PC-3 (cell line): ENCODE results near the gene ASH1L. TPM values are rescaled to one million over a fixed set of nuclear protein-coding genes. Genes with fewer than 3 reads are reported as not detected.
"Not testable (repeated sequence)": the region's sequence is repeated elsewhere in the genome, so short reads cannot be mapped to it uniquely, and the experiment has no call there.

Source experiments
- ATAC-seq: fragments of 200-7000 bp; cut with Tn5 transposase; 2 replicates; pipeline ENCODE4 v1.9.1; 2020; ENCODE audit warnings: mild to moderate bottlenecking, moderate library complexity
- BruUV-seq: library from RNA; stranded (reverse); fragments of 400-500 nt; replicated peaks from 2 replicates; lab custom pipeline; 2021; lab: Mats Ljungman, UMichigan
- CTCF ChIA-PET: fragments of 300-600 bp; sonication (Branson Sonifier 250); formaldehyde crosslinking; loops from one replicate; lab custom pipeline; 2022; ENCODE audit warnings: antibody characterized with exemption; lab: Charles Lee
- POLR2A ChIA-PET: fragments of 300-600 bp; sonication (Branson Sonifier 250); formaldehyde crosslinking; loops from one replicate; lab custom pipeline; 2022; ENCODE audit warnings: antibody characterized with exemption; ENCODE audit not compliant: unreplicated experiment; lab: Charles Lee
- DNase-seq: peaks from one replicate; pipeline ENCODE4 v3.0.0-alpha.2; 2015
- H2AFZ ChIP-seq: fragments of 300-600 bp; sonication (generic); 2 replicates; pipeline ENCODE4 v1.6.0; 2016; ENCODE audit warnings: antibody characterized with exemption, low read length
- H3F3A ChIP-seq: fragments of 300-600 bp; sonication (generic); one replicate; pipeline ENCODE4 v1.6.0; 2017; ENCODE audit warnings: antibody characterized with exemption, low read length, control low read depth, mild to moderate bottlenecking; ENCODE audit not compliant: unreplicated experiment
- H3K27ac ChIP-seq: fragments of 300-600 bp; sonication (generic); 2 replicates; pipeline ENCODE4 v1.5.1; 2016; ENCODE audit warnings: mild to moderate bottlenecking, low read length
- H3K27me3 ChIP-seq: fragments of 300-600 bp; sonication (generic); 2 replicates; pipeline ENCODE4 v1.6.1; 2016; ENCODE audit warnings: low read length, mixed read lengths
- H3K36me3 ChIP-seq: fragments of 300-600 bp; sonication (generic); 2 replicates; pipeline ENCODE4 v1.6.1; 2016; ENCODE audit warnings: low read depth, mixed run types, low read length, mixed read lengths
- H3K4me1 ChIP-seq: fragments of 300-600 bp; sonication (generic); 2 replicates; pipeline ENCODE4 v1.5.1; 2016; ENCODE audit warnings: low read length; ENCODE audit not compliant: insufficient read depth
- H3K4me2 ChIP-seq: fragments of 300-600 bp; sonication (generic); 2 replicates; pipeline ENCODE4 v1.6.0; 2016; ENCODE audit warnings: low read length
- H3K4me3 ChIP-seq: fragments of 300-600 bp; sonication (generic); 2 replicates; pipeline ENCODE4 v1.5.1; 2016; ENCODE audit warnings: mild to moderate bottlenecking, low read length, mixed read lengths
- H3K79me2 ChIP-seq: fragments of 300-600 bp; sonication (generic); 2 replicates; pipeline ENCODE4 v1.6.1; 2017; ENCODE audit warnings: low read length, mixed read lengths
- H3K9ac ChIP-seq: fragments of 300-600 bp; sonication (generic); 2 replicates; pipeline ENCODE4 v1.6.0; 2016; ENCODE audit warnings: mild to moderate bottlenecking, low read length
- H3K9me2 ChIP-seq: fragments of 300-600 bp; sonication (generic); replicated peaks from 2 replicates; pipeline ENCODE4 v1.6.1; 2016; ENCODE audit warnings: mixed run types, low read length, mixed read lengths
- H3K9me3 ChIP-seq: fragments of 300-600 bp; sonication (generic); 2 replicates; pipeline ENCODE4 v1.6.1; 2016; ENCODE audit warnings: low read length, mixed read lengths
- H4K20me1 ChIP-seq: fragments of 300-600 bp; sonication (generic); 2 replicates; pipeline ENCODE4 v1.6.1; 2016; ENCODE audit warnings: low read length, mixed read lengths
- EZH2 ChIP-seq: fragments of 300-600 bp; sonication (generic); IDR thresholded peaks from one replicate; pipeline ENCODE4 v1.6.1; 2017; ENCODE audit warnings: antibody characterized with exemption, mild to moderate bottlenecking, low read length; ENCODE audit not compliant: unreplicated experiment
- EZH2phosphoT487 ChIP-seq: fragments of 300-600 bp; sonication (generic); IDR thresholded peaks from 2 replicates; pipeline ENCODE4 v1.6.1; 2018; ENCODE audit warnings: mild to moderate bottlenecking, antibody characterized with exemption, low read length, borderline replicate concordance
- intact Hi-C: fragments of 100-400 bp; cut with micrococcal nuclease; formaldehyde crosslinking; loops from 2 replicates; pipeline ENCODE4 v1.9.0; 2023
- total RNA-seq: library from RNA; depleted of rRNA; stranded (reverse); fragments of >200 nt; gene quantifications from 2 replicates; pipeline ENCODE4 v1.2.3, GENCODE V29; 2014
- TF ChIP-seq, protein P1 (sequence below): fragments of 300-600 bp; sonication (generic); conservative IDR thresholded peaks from 2 replicates; pipeline ENCODE4 v1.5.1; 2017; ENCODE audit warnings: antibody characterized with exemption, low read depth, mild to moderate bottlenecking, low read length

ASH1L gene
- total RNA-seq, 1 experiment from 2014 or later = 27.6 TPM

DNA sequence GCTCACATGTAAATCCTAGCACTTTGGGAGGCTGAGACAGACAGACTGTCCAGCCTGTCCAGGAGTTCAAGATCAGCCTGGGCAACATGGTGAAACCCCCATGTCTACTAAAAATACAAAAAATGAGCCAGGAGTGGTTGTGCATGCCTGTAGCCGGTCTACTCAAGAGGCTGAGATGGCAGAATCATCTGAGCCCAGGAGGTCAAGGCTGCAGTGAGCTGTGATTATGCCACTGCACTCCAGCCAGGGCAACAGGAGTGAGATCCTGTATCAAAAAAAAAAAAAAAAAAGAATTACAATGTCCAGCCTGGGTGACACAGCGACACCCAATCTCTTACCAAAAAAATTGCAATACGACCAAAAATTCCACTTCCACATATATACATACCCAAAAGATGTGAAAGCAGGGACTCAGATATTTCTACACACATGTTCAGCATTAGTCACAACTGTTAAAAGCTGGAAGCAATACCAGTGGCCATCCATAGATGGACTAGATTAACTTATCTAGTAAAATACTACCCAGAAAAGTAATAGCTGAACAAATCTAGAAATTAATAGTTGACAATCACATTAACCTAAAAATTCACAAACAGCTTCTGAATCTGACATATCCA is 49.2 kb downstream of the ASH1L start:
- no peaks in the 10 kb centered on the region for H3K27me3 ChIP-seq
- H3K27ac ChIP-seq = no peak overlapping the region
- ChIA-PET POLR2A (no interaction called here), CTCF (interaction anchor here (0.6 kb wide), 1 partner anchor 58 kb away, joined by 3 read pairs; no protein-coding TSS in a partner anchor)
- peak; percentile 33 for DNase-seq
- intact Hi-C loops = no loop called here
- no peak overlapping the region for H3K4me3 ChIP-seq
- H3K4me1 ChIP-seq = no peaks in the 10 kb centered on the region
- peaks cover 75% of the 10 kb centered on the region for H3K79me2 ChIP-seq
- peak; percentile 73 for ATAC-seq
- H4K20me1 ChIP-seq = peaks cover 4% of the 10 kb centered on the region; the same call in 1 of the 2 replicates
- no peaks in the 10 kb centered on the region for H3K9me2 ChIP-seq
- no TSS peak for BruUV-seq
- H3F3A ChIP-seq = no peaks in the 10 kb centered on the region
- H3K9ac ChIP-seq = no peak overlapping the region
- H3K36me3 ChIP-seq = no peaks in the 10 kb centered on the region
- TF ChIP-seq, protein P1, sequence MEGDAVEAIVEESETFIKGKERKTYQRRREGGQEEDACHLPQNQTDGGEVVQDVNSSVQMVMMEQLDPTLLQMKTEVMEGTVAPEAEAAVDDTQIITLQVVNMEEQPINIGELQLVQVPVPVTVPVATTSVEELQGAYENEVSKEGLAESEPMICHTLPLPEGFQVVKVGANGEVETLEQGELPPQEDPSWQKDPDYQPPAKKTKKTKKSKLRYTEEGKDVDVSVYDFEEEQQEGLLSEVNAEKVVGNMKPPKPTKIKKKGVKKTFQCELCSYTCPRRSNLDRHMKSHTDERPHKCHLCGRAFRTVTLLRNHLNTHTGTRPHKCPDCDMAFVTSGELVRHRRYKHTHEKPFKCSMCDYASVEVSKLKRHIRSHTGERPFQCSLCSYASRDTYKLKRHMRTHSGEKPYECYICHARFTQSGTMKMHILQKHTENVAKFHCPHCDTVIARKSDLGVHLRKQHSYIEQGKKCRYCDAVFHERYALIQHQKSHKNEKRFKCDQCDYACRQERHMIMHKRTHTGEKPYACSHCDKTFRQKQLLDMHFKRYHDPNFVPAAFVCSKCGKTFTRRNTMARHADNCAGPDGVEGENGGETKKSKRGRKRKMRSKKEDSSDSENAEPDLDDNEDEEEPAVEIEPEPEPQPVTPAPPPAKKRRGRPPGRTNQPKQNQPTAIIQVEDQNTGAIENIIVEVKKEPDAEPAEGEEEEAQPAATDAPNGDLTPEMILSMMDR = no peak
- TF ChIP-seq EZH2phosphoT487 = no peak
- TF ChIP-seq EZH2 = no peak
- no peak overlapping the region for H2AFZ ChIP-seq
- no peaks in the 10 kb centered on the region for H3K9me3 ChIP-seq
- no peak overlapping the region for H3K4me2 ChIP-seq

DNA sequence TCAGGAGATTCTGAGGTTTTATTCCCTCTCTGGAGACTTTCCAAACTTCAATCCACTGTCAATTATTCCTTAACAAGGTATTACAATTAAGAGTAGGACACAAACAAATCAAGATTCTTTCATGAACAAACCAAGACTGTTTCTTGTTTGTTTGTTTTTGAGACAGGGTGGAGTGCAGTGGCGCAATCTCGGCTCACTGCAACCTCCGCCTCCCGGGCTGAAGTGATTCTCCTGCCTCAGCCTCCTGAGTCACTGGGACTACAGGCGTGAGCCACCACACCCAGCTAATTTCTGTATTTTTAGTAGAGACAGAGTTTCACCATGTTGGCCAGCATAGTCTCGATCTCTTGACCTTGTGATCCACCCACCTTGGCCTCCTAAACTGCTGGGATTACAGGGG is 51.2 kb downstream of the ASH1L start:
- POLR2A ChIA-PET, H3K36me3 ChIP-seq, H3F3A ChIP-seq, H3K27me3 ChIP-seq, H3K4me2 ChIP-seq, H3K4me3 ChIP-seq, CTCF ChIA-PET, H3K9me2 ChIP-seq, DNase-seq, BruUV-seq, H3K27ac ChIP-seq, intact Hi-C loops, H3K4me1 ChIP-seq, H3K9ac ChIP-seq, H3K9me3 ChIP-seq, ATAC-seq, H4K20me1 ChIP-seq, H2AFZ ChIP-seq: not testable (repeated sequence)
- peaks cover 78% of the 10 kb centered on the region for H3K79me2 ChIP-seq

DNA sequence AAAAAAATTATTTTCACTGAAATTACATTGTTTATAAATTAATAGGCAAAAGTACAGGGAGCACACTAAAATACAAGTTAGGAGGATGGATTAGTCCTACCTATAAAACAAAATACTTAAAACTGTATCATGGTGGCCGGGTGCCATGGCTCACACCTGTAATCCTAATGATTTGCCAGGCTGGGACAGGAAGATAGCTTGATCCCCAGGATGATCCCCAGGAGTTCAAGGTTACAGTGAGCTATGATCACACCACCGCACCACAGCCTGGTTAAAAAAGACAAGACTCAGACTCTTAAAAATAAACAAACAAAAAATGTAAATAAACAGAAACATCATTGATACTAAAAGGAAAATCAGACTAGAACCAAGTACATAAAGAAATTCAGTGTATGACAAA is 53.5 kb downstream of the ASH1L start:
- POLR2A ChIA-PET = no interaction called here

More for the DNA sequence above, 53.5 kb downstream of the ASH1L start:
- H3K4me3 ChIP-seq = no peak overlapping the region
- no peaks in the 10 kb centered on the region for H3K9me2 ChIP-seq
- DNase-seq (no peak), ATAC-seq (no peak)
- TF ChIP-seq, protein P1 = no peak
- TF ChIP-seq EZH2phosphoT487 = no peak
- no peak for TF ChIP-seq EZH2
- H2AFZ ChIP-seq = no peak overlapping the region
- H4K20me1 ChIP-seq = peaks cover 4% of the 10 kb centered on the region; the same call in 1 of the 2 replicates
- H3K9ac ChIP-seq = no peak overlapping the region
- H3K9me3 ChIP-seq = no peaks in the 10 kb centered on the region
- no peaks in the 10 kb centered on the region for H3F3A ChIP-seq
- no peaks in the 10 kb centered on the region for H3K4me1 ChIP-seq
- H3K27ac ChIP-seq = no peak overlapping the region
- H3K4me2 ChIP-seq = no peak overlapping the region
- CTCF ChIA-PET = no interaction called here
- peaks cover 65% of the 10 kb centered on the region for H3K79me2 ChIP-seq
- intact Hi-C loops = no loop called here
- no peaks in the 10 kb centered on the region for H3K36me3 ChIP-seq
- BruUV-seq = no TSS peak
- no peaks in the 10 kb centered on the region for H3K27me3 ChIP-seq
